NCI-H524 treated with DMSO at 0.1 percent for 48 hours (cell line): ENCODE measurements around the gene ZNF302.
"Not testable (repeated sequence)": the region's sequence is repeated elsewhere in the genome, so short reads cannot be mapped to it uniquely, and the experiment has no call there.

Experiments used
- DNase-seq: peaks from one replicate; lab custom pipeline; 2025; lab: John Stamatoyannopoulos, UW

The ZNF302 gene

DNA sequence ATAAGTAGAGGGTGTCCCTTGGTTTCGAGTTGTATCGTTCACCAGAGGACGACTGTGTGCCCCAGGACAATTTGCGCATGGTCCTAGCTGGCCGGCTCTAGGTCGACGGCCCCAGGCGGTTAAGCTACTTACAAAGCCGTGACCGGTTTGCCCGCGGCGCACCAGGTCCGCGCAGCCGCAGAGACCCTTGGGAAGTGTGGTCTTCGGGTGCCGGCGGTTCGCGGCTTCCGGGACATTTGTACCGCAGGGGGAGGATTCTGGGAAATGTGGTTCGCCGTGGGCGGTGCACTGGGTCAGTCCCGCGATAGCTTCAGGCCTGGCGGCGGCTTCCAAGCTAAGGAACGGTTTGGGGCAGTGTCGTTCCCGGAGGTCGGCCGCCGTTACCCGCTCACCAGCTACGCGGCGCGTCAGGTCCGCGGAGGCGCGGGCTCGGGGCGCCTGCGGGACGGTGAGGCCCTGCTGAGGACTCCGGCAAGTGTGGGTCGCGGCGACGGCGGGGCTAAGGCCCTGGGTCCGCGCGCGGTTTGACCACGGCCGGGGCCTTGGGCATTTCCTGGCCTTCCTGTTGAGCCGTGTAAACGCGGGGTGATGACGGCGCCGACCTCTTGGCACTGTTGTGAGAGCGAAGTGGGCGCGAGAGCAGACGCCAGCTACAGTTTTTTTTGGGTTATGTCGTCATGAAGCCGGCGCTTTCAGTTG lies at the start of gene ZNF302:
Gene ZNF302 (plus strand): TSS at position 293 of the 699 bp plus-strand sequence. CDS start 1,127 bp downstream, outside the sequence.
- DNase-seq = peak; percentile 86

DNA sequence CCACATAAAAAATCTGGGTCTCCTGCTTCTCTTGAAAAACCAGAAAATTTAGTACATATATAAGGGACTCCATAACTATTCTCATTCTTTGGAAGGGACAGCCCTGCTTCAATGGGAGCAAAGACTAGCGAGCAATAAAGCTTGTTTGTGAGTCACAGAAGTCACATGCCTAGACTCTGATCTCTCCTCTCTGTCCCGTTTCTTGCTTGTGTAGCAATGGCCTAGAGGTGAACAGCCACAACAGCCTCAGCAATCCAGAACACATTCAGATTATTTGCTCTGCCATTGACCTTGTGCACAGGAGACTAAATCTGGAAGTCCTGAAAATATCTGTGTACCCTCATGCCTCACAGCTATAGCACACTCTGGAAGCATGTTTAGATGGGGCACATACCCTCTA lies 43.7 kb upstream of the ZNF302 start:
- DNase-seq = no peak

DNA sequence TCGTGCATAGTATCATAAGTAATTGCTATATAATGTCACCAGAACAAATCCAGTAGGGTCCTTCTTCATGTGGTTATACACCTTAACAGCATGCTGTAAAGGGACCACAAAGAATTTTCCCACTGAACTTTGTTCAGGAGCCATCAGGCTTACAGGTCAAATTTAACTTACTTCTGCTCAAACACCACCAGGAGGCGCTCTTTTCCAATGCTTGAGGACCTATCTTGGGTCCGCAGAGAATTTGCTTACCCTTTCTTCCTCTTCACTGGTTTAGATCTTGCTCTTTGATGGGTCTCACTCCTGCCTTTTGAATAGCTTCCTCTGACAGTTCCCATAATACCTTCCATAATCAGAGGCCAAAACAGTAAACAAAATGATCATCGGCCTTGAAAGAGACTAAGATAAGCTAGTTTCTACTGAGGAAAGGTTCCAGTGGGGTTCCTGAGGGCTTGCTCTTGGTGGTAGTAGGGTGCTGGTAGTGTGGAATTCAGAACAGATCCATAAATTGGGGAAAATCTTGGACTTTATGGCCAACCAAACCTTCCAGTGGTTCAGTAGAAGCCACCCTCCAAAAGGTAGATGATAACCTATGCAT lies 37.9 kb upstream of the ZNF302 start:
- DNase-seq = peak; percentile 24

DNA sequence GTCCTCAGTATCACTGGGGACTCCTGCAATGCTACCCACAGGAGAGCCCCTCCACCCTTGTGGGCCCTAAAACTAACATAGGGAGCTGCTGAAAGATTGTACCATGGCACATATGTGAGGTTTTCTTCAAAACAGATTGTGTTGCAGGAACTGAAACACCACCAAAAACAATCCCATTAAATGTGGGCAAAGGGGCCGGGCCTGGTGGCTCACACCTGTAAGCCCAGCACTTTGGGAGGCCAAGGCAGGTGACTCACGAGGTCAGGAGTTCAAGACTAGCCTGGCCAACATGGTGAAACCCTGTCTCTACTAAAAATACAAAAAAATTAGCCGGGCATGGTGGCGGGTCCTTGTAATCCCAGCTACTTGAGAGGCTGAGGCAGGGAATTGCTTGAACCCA lies 35.2 kb upstream of the ZNF302 start:
- no peak for DNase-seq

DNA sequence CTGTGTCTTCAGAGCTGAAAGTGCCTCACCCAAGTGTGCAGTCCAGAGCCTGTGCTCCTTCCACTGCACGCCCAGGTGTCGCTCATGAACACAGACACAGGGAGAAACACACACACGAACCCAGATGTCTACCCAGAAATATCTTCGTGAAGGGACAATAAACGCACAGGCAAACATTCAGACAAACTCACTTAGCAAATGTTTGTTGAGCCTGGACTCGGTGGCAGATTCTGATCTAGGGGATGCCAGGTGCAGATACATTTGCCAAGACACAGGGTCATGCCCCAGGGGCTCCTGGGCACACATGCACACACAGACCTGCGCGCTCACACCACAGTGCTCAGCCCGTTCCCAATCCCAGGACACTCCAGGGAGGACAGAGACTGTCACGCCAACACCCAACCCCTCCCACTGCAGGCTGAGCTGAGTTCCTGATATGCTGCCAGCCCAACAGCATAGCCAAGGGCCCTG lies 32.5 kb upstream of the ZNF302 start:
- no peak for DNase-seq

DNA sequence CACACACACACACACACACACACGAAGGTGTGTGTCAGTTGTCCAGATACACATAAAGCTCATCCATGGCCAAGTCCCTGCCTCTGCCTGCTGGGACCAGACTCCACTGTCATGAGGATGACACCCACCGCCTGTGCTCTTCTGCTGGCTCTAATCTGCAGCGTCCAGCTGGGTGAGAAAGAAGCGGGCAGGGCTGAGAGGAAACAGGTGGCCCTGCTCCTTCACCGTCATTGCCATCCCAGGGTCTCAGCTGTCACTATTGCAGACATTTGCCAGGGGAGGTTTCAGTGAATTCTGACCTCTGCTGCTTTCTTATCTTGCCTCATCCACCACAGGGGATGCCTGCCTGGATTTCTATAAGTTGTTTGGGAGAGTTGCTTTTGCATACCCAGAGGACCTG lies 31.9 kb upstream of the ZNF302 start:
- peak; percentile 78 for DNase-seq

DNA sequence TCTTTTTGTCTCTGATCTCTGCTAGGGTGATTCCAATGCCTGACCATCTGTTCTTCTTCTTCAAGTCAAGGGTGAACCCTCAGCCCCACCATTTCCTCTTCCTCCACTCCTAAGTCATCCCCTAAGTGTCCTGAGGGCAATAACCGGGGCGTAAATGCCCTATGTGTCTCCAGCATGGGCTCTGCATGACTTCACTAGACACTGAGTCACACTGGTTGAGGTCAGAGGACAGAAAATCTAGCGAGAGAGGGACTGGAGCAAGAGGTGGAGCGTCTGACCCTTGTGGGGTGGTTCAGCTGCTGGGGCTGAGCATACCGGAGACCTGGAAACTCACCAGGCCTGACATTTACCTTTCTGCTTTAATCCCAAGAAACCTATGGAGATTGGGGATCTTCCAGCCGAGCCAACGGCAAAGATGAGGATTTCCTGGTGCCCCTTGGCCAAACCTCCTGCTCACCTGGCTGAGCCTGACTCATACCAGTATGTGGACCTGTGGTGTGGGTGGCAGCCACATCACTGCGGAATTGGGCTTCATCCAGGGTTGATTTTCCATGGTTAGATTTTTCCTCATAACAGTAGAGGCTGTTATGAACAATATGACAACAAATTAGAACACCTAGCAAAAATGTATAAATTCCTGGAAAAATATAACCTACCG lies 27.5 kb upstream of the ZNF302 start:
- DNase-seq = no peak

DNA sequence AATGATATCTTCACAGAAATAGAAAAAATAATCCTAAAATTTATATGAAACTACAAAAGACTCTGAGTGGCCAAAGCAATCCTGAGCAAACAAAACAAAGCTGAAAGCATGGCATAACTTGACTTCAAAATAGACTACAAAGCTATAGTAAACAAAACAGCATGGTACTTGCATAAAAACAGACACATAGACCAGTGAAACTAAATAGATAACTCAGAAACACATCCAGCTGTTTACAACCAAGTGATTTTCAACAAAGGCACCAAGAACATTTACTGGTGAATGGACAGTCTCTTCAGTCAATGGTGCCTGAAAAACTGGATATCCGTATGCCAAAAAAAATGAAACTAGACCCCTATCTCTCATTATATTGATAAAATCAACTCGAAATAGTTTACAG lies 25.7 kb upstream of the ZNF302 start:
- DNase-seq = no peak

DNA sequence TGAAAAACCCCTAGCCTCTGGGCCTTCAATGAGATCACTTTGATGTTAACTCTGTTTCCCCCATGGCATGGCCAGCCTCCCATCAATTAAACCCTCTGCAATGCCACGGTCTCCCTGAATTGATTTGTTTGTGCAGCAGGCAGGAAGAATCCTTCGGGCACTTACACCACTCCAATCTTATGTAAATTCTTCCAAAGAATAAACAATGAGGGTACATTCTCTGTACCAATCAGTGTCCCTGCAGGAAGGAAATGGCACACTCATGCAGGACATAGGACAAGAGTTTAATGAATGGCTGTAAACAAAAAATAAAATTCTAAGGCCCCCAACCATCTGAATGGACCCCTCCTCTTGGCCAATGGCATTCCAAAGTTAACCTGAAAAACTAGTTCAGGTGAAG lies 22.7 kb upstream of the ZNF302 start:
- DNase-seq = no peak

DNA sequence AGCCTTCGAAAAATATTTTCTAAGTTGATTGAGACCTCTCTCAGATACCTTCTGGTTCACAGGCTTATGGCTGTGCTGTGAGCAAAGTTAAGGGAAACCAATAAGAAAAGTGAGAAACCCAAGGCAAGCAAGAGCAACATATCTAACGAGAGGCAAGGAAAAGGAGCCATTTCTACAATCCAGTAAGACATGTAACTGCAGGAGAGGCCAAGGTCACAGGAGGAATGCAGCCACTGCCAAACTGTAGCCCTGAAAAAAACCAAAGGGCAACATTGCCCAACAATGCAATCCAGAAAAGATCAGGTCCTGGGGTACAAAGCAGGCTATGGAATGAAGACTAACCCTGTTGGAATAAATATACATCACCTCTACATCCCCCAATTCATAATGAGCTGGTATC lies 21.8 kb upstream of the ZNF302 start:
- DNase-seq = no peak

DNA sequence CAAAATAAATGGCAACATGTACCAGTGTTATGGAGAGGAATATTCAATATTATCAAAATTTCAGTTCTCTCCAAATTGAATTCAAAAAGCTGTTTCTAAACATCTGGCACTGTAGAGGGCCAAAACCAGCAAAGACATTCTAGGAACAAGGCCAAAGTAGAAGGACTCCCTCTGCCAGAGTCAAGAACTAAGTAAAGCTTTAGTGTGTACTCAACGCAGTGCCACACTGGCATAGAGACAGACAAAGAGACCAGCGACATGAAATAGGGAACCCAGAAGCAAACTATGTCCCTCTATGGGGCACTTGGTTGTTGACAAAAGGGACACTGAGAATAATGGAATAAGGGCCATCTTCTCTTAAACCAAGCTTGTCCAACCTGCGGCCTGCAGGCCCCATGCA lies 16.1 kb upstream of the ZNF302 start:
- no peak for DNase-seq

DNA sequence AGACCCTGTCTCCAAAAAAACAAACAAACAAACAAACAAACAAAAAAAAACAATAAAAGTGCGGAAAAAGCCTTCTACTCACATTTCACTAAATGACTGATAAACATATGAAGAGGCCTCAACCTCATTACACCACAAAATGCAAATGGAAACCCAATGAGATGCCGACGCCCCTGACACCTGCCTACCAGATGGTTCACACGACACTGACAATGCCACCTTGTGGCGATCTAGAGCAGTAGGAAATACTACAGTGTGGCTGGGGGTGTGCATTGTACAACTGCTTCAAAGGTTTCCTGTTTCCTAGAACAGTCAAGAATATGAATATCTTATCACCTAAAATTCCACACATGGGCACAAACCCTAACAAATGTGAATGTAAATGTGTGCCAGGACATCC lies 14.6 kb upstream of the ZNF302 start:
- peak; percentile 29 for DNase-seq

DNA sequence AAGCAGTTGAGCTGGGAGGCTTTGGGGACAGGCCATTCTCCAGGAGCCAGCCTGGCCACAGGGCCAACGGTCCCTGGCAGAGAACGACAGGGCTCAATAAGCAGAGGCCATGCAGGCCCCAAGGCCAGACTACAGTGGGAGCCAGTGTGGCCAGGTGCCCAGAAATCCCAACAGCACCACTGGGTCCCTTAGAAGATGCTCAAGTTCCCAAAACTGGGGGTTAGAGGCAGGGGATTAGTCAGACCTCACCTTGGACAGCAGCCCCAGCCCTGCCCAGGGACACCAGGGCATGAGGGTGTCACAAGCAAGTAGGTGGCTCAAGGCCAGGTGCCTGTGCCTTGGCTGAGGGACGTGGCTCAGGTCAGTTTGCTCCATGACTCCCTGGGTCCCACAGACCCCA lies 13.3 kb upstream of the ZNF302 start:
- no peak for DNase-seq

DNA sequence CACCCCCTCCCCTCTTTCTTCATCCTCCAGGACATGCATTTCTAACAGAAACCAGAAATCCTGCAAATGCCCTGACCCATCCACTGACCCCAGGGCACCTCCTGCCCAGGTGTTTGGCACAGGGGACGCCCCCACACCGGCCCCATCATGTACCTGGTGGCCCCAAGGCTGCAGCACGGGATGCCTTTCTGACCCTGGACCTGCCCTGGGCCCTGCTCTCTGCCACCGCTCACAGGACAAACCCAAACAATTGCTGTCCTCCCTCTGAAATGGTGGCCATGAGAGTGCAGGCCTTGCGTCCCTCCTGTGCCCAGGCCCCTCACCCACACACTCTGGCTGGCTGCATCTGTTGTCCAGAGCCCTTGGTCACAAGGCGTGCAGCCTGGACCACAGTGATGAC lies 12.6 kb upstream of the ZNF302 start:
- DNase-seq = no peak

DNA sequence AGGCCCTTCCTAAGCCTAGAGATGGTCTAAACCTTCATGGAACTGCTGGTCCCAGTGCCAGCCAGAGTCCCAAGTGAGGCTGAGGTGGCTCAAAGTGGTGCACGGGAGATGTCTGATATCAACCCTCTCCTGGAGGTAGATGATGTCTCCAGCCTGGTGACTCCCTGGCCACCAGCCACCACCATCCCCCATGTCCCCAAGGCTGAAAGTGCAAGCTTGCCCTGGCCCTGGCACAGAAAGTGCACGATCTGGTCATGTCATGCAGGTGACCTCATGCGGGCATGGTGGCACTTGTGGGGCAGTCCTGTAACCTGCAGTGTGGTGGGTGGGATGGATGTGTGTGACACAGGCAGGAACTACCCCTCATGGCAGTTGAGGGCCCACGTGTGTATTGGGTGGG lies 12.2 kb upstream of the ZNF302 start:
- not testable (repeated sequence) for DNase-seq

DNA sequence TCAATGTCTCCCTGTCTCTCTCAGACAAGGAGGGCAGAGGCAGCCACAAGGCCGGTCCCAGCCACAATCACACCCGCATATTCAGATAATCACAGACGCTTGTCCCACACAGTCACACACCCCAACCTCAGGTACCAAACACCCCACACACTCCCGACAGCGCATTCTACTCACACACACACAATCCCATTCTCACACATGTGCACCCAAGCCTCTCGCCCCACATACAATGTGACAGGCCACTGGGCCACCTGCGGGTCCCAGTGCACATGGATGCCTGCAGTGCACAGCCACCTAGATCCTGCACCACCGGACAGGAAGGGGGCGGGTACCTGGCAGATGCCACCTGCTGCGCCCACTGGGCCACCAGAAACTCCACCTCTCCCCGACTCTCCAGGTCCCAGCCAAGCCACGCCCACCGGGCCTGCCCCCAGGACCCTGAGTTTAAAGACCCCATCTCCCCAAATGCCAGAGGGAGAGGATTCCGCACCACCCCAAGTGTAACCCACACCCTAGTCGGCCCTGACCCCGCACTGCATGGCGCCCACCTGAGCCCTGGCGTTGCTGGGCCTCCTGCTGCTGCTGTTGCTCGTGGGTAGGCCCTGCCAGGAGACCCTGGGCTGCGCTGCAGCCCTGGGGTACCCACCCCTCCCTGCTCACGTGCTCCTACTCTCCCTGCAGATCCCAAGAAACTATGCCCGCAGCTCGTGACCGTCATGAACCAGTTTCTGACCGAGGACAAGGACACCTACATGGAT lies 11.1 kb upstream of the ZNF302 start:
- DNase-seq = no peak

DNA sequence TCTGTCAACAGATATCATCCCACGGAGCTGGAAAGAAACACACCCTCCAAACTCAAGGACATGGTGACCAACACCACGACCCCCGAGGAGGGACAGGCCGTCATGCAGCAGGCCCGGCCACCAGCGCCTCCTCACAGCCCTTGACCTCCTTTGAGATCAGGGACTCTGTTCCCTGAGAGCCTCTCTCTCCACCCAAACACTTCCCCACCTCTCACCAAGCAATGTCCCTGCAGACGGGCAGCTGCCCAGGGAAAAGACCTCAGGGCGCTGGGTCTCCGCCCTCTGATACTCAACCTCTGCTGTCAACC lies 10.6 kb upstream of the ZNF302 start:
- DNase-seq = no peak

DNA sequence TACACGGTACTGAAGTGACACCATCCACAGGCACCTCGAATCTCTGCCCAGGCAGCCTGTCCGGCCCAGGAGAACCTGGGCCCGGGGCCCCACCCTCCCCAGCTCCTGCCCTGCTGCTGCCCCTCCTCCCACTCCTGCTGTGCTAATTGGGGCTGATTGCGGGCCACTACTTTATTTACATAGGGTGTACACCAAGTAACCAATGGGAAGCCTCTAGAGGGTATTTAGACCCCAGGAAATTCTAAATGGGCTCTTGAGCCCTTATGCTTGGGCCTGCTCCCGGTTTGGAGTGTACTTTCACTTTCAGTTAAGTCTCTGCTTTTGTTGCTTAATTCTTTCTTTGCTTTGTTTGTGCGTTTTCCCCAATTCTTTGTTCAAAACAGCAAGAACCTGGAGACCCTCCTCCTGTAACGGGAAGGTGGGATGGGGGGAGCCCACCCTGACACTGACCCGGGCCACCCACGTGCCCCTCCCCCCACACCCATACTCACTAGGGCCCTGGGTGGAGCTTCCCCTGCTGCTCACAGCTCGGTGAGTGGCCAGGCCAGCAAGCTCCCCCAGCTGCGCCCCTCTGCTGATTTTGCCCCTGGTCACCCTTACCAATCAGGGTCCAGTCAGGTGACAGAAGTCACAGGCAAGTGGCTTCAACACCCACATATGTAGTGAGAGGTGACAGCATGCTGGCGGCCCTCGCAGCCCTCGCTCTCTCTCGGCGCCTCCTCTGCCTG lies 10.0 kb upstream of the ZNF302 start:
- DNase-seq = no peak

DNA sequence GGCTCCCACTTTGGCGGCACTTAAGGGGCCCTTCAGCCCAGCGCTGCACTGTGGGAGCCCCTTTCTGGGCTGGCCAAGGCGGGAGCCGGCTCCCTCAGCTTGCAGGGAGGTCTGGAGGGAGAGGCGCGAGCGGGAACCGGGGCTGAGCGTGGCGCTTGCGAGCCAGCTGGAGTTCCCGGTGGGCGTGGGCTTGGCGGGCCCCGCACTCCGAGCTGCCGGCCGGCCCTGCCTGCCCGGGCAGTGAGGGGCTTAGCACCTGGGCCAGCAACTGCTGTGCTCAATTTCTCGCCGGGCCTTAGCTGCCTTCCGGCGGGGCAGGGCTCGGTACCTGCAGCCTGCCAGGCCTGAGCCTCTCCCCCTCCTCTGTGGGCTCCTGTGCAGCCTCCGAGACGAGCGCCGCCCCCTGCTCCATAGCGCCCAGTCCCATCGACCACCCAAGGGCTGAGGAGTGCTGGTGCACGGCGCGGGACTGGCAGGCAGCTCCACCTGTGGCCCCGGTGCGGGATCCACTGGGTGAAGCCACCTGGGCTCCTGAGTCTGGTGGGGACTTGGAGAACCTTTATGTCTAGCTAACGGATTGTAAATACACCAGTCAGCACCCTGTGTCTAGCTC lies 9.3 kb upstream of the ZNF302 start:
- not testable (repeated sequence) for DNase-seq

DNA sequence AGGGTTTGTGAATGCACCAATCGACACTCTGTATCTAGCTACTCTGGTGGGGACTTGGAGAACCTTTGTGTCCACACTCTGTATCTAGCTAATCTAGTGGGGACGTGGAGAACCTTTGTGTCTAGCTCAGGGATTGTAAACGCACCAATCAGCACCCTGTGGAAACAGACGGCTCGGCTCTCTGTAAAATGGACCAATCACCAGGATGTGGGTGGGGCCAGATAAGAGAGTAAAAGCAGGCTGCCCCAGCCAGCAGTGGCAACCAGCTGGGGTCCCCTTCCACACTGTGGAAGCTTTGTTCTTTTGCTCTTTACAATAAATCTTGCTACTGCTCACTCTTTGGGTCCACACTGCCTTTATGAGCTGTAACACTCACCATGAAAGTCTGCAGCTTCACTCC lies 8.8 kb upstream of the ZNF302 start:
- not testable (repeated sequence) for DNase-seq

DNA sequence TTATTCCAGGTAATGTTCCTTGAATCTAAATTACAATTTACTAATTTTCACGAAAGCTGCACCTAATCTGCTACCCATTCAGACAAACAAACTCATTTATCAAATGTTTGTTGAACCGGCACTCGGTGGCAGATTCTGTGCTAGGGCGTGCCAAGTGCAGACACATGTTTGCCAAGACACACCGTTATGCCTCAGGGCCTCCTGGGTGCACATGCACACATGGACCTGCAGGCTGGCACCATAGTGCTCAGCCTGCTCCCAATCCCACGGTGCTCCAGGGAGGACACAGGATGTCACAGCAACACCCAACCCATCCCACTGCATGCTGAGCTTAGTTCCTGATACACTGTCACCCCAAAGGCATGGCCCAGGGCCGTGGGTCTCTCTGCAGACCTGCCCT lies 8.2 kb upstream of the ZNF302 start:
- no peak for DNase-seq

DNA sequence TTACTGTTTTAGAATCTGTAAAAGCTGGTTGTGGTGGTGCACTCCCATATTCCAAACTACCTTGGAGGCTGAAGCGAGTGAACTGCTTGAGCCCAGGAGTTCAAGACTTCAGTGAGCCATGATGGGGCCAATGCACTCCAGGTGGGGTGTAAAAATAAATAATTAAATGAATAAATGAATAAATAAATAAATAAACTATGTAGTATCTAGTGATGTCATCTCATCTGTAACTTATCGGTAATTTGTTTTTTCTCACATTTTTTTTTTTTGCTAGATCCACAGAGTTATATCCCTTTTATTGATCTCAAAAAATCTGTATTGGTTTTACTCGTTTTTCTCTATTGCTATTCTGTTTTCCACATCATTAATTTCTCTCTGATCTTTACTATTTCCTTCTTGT lies 5.5 kb upstream of the ZNF302 start:
- no peak for DNase-seq
